ENCODE results near the gene GJA4.

DNA sequence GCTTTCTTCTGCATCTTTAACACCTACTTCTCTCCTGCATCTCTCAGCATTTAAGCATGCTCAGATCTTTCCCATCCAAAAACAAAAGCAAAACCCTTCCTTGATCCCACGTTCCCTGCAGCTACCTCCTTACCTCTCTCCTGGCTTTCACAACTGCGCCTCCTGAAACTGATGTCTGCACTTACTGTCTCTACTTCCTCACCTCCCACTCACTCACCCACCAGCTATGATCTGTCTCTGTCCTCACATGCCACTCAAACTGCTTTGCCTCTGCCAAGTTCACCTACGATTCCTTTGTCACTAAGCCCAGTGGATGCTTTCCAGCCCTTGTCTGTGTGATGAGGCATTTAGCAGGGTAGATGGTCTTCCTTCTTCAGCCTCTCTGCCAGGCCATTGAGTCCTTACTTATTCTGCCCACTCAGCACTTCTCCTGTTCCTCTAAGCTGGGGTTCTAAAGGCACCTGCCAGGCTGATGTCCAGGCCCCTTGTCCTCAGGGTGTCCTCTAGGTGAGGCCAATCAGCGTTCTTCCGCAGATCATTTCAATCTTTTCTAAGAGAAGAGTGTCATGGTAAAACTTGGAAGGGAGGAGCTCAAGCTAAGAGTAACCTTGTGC is 21.8 kb upstream of the GJA4 start:
- TF ChIP-seq CTCF (IDR thresholded peaks at IDR 0.05) (no peak), POLR2A (IDR thresholded peaks at IDR 0.05) (no peak)
